ENCODE results near the gene ADCY9.

ADCY9 gene

DNA sequence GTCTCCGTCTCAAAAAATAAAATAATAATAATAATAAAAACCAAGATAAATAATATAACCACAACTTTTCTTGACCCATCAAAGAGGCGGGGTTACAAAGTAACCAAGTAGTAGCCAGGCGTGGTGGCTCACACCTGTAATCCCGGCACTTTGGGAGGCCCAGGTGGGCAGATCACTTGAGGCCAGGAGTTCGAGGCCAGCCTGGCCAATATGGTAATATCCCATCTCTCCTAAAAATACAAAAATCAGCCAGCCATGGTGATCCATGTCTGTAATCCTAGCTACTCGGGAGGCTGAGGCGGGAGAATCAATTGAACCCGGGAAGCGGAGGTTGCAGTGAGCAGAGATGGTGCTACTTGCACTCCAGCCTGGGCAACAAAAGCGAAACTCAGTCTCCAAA lies 45.3 kb downstream of the ADCY9 start:
- peaks cover 8% of the 10 kb centered on the region for H3K4me1 Mint-ChIP-seq
- H3K4me3 Mint-ChIP-seq = no peak overlapping the region
- no peak for DNase-seq
- no peak overlapping the region for H3K27ac Mint-ChIP-seq
- no peaks in the 10 kb centered on the region for H3K27me3 Mint-ChIP-seq
- ATAC-seq = no peak
- no peaks in the 10 kb centered on the region for H3K9me3 Mint-ChIP-seq

DNA sequence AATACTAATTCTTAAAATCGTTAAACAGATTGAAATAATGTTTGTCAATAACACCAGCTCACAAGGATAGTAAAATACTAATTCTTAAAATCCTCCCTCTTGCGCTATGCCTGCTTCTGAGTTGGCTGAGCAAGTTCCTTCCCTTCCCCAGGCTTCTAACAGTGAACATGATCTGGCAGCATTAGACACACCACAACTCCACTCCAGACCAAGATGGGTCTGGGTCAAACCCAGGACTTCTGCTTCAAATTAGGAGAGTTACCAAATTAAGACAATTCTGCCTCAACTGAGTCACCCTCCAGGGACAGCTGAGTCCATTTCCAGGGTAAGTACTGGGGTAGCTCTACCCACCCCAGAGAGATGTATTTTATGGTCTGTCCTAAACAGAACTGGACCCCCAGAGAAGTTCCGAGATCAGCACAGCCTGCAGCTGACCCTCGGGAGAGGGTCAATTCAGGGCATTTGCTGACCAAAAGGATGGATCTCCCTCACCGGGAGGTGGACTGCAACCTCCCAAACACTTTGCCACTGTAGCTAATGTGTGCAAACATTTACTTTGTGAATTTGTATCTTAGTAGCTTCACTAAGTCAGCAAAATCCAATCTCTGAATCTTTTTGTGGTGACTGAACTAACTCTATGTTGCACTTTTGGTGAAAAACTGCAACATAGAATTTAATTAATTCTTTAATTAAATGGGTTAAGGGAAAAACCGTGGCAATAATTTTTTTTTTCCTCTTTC lies 48.8 kb downstream of the ADCY9 start:
- ATAC-seq = no peak
- Mint-ChIP-seq H3K4me3 (no peak overlapping the region), H3K27ac (no peak overlapping the region), H3K9me3 (peaks cover 14% of the 10 kb centered on the region in 2 donors), H3K27me3 (no peaks in the 10 kb centered on the region), H3K4me1 (peaks cover 11% of the 10 kb centered on the region)
- DNase-seq = no peak

DNA sequence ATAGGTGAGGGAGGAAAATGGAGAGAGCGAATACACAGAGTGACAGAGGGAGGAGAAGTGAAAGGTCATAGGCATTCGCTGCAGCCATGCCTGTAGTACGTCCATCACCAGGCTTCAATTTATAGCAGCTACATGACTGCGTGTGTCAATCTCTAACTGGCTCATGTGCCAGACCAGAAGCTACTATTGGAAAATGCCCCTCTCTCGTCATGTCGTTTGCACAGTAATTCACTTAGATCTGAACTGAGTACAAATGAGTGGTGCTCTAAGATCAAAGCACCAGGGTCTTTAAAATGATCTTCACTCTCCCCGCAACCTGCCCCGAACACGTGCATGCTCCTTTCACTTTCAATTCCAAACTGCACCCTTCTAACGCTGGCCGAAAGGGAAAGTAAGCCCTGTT lies 51.3 kb downstream of the ADCY9 start:
- peaks cover 22% of the 10 kb centered on the region for H3K4me1 Mint-ChIP-seq
- H3K4me3 Mint-ChIP-seq = peak overlapping the region; percentile 37 to 62
- peaks cover 31 to 36% of the 10 kb centered on the region in 2 donors for H3K9me3 Mint-ChIP-seq
- H3K27ac Mint-ChIP-seq = no peak overlapping the region
- ATAC-seq = peak; percentile 95
- H3K27me3 Mint-ChIP-seq = no peaks in the 10 kb centered on the region
- peak in 1 of 2 donors; percentile 49 for DNase-seq

DNA sequence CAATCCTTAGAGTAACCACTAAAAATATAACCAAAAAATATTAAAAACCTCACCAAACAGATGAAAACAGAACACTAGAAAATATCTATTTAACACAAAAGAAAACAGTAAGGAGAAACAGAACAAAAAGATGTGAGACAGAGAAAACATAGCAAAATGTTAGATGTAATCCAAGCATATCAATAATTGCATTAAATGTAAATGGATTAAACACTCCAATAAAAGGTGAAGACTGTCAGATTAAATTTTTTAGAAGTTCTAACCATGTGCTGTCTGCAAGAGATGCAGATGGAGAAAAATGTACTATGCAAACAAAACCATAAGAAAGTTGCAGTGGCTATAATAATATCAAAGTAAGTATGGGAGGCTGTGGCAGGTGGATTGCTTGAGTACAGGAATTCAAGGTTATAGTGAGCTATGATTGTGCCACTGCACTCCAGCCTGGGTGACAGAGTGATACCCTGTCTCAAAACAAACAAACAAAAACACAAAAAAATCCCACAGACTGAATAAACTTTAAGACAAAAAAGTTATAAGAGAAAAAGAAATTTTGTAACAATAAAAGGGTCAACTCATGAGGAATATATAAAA lies 53.9 kb downstream of the ADCY9 start:
- no peak overlapping the region for H3K4me3 Mint-ChIP-seq
- peaks cover 31% of the 10 kb centered on the region for H3K4me1 Mint-ChIP-seq
- H3K9me3 Mint-ChIP-seq = peaks cover 31 to 40% of the 10 kb centered on the region in 2 donors
- ATAC-seq (no peak), DNase-seq (no peak)
- H3K27me3 Mint-ChIP-seq = no peaks in the 10 kb centered on the region
- no peak overlapping the region for H3K27ac Mint-ChIP-seq

DNA sequence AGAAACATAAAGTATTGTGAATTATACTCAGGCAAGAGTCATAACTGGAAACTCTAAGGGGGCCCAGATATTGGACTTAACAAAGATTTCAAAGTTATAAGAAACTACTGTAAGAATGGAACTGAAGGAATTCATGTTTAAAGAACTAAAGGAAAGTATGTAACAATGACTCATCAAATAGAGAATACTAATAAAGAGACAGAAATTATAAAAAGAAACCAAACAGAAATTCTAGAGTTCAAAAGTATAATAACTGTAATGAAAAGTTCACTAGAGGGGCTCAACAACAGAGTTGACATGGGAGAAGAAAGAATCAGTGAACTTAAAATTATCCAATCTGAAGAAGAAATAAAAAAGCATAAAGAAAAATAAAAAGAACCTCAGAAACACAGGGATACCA lies 55.4 kb downstream of the ADCY9 start:
- H3K27me3 Mint-ChIP-seq = no peaks in the 10 kb centered on the region
- ATAC-seq = no peak
- peaks cover 31% of the 10 kb centered on the region for H3K4me1 Mint-ChIP-seq
- no peak overlapping the region for H3K4me3 Mint-ChIP-seq
- H3K9me3 Mint-ChIP-seq = peaks cover 31 to 40% of the 10 kb centered on the region in 2 donors
- H3K27ac Mint-ChIP-seq = no peak overlapping the region
- no peak for DNase-seq

DNA sequence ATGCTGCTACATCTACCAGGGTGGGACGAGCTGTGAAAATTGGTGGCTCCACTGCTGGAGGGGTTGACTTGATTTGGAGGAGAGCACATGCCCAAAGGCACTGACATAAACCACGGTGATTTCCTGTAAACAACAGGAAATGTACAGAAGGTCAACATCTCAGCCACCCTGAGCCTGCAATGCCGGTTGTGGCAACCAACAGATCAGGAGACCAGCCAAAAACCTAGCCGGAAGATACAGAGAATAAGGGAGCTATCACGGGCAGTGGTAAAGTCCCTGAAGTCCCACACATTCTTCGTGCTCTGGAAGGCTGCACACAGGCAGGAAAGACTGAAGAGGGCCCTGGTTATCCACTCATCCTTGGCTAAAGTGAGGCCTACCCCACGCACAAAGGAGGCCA lies 56.2 kb downstream of the ADCY9 start:
- DNase-seq = no peak
- H3K4me1 Mint-ChIP-seq = peaks cover 27% of the 10 kb centered on the region
- H3K9me3 Mint-ChIP-seq = peaks cover 31 to 40% of the 10 kb centered on the region in 2 donors
- no peaks in the 10 kb centered on the region for H3K27me3 Mint-ChIP-seq
- no peak overlapping the region for H3K27ac Mint-ChIP-seq
- ATAC-seq = no peak
- no peak overlapping the region for H3K4me3 Mint-ChIP-seq

DNA sequence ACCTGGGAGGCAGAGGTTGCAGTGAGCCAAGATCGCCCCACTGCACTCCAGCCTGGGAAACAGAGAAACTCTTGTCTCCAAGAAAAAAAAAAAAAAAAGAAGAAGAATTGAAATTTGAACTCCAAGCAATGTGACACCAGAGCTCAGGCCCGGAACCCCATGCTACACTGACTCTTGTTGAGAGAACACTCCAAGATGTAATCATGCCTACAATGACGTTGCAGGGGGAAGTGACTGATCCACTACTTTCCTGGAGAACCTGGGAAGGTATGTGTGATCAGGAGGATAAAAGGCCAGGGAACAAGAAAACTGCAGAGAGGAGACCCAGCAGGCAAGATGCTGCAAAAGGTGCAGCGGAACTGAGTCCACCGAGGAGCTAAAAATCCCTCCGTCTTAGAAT lies 57.9 kb downstream of the ADCY9 start:
- no peak overlapping the region for H3K4me3 Mint-ChIP-seq

DNA sequence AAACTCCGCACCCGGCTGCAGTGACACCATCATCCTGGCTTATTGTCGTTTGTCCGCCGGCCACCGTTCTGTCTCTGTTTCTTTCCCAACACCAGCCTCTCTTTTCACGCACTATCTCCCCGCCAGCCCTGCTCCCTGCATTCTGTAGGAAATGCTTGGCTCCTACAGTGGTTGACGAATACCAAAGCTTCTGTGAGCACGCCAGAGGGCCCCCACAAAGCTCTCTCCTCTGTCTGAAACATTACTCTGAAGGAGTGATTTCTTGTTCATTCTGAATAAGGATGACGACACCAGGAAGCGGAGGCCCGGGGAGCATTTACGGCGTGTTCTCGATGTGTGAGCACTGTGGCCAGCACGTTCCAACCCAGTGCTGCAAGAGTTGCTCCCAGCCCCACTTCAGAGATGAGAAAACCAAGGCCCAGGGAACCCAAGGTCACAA lies 58.8 kb downstream of the ADCY9 start:
- H3K27ac Mint-ChIP-seq = peak overlapping the region in 1 of 2 donors; percentile 76
- H3K4me3 Mint-ChIP-seq = no peak overlapping the region
- no peaks in the 10 kb centered on the region for H3K27me3 Mint-ChIP-seq
- H3K4me1 Mint-ChIP-seq = peaks cover 33% of the 10 kb centered on the region
- no peak for DNase-seq
- ATAC-seq = no peak
- H3K9me3 Mint-ChIP-seq = peaks cover 18 to 27% of the 10 kb centered on the region in 2 donors

More for the DNA sequence above, 57.9 kb downstream of the ADCY9 start:
- H3K27me3 Mint-ChIP-seq = no peaks in the 10 kb centered on the region
- DNase-seq (no peak), ATAC-seq (no peak)
- H3K27ac Mint-ChIP-seq = no peak overlapping the region
- H3K4me1 Mint-ChIP-seq = peaks cover 28% of the 10 kb centered on the region
- H3K9me3 Mint-ChIP-seq = peaks cover 27 to 36% of the 10 kb centered on the region in 2 donors

DNA sequence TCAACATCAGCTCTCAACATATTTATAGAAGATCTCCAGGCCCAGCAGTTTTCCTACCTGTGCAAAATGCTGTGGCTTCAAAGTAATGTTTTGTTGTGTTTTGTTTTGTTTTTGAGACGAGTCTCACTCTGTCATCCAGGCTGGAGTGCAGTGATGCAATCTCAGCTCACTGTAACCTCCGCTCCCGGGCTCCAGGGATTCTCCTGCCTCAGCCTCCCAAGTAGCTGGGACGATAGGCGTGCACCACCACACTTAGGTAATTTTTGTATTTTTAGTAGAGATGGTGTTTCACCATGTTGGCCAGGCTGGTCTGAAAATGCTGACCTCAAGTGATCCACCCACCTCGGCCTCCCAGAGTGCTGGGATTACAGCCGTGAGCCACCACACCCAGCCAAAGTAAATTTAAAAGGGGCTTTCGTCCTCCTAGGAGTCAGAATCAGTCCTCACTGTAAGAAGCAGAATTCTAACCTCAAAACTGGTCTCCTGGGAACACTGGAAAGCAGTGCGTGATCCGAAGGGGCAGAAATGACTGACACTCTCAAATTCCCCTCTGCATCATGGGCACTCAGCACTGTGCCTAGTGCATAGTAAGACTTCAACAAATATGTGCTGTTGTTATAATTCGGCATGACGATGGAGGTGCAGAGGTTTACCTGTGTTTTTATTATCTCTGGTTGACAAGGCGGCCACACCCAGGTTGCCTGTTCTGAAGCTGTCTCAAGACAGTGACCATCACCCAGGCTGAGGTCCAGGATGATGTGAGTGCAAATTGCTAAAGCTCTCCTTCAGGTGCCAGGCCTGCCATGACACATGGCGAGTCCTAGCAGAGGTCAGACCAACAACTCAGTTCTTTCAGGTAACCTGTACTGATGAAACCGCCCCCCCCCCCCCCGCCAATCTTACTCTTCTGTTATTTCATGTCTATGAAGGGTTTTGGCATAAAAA lies 59.8 kb downstream of the ADCY9 start:
- peaks cover 8 to 17% of the 10 kb centered on the region in 2 donors for H3K9me3 Mint-ChIP-seq
- H3K4me3 Mint-ChIP-seq = no peak overlapping the region
- H3K27me3 Mint-ChIP-seq = no peaks in the 10 kb centered on the region
- DNase-seq (no peak), ATAC-seq (no peak)
- H3K4me1 Mint-ChIP-seq = peaks cover 33% of the 10 kb centered on the region
- H3K27ac Mint-ChIP-seq = no peak overlapping the region

DNA sequence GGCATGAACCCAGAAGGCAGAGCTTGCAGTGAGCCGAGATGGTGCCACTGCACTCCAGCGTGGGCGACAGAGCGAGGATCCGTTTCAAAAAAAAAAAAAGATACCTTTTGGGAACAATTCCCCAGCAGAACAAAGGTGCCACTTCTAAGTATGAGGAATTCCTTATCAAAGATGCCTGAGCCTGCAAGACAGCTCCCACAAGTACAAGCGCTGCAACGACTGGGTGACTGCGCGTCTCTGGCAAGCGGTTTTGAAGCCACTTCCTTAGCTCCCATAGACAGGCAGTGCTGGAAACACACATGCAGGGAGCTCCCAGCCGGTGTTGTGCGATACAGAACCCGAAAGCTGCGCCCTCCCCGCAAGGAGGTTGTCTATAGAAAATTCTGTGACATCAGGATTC lies 60.5 kb downstream of the ADCY9 start:
- Mint-ChIP-seq H3K4me3 (no peak overlapping the region), H3K27me3 (no peaks in the 10 kb centered on the region), H3K4me1 (peaks cover 29% of the 10 kb centered on the region), H3K9me3 (peaks cover 1 to 10% of the 10 kb centered on the region in 2 donors), H3K27ac (no peak overlapping the region)
- DNase-seq (no peak), ATAC-seq (no peak)

DNA sequence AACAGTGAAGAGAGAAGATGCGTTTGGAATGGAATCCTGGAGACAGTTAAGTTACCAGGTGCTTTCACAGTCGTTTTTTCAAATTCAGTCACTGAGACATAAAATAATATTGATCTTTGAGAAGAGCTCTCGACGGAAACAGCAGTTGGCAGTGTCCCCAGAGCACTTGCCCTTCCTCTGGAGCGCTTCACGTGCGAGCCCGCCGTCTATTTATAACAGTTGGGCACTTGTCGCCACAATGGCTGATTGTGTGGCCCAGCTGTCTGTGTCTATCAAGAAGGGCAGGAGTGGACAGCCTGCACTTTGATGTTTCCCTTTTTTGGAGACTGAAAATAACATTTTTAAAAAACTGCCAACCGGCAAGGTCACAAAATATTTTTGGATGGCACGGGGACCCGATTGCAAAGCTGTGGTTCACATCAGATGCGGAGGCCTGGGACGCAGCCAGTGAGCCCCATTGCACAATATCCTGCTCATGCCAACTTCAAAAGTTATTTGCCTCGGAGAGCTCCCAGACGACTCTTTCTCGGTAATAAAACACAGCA lies 62.9 kb downstream of the ADCY9 start:
- peaks cover 13% of the 10 kb centered on the region for H3K4me1 Mint-ChIP-seq
- DNase-seq (no peak), ATAC-seq (no peak)
- peak overlapping the region in 1 of 2 donors; percentile 5 for H3K4me3 Mint-ChIP-seq
- no peaks in the 10 kb centered on the region for H3K27me3 Mint-ChIP-seq
- no peaks in the 10 kb centered on the region for H3K9me3 Mint-ChIP-seq
- H3K27ac Mint-ChIP-seq = no peak overlapping the region

DNA sequence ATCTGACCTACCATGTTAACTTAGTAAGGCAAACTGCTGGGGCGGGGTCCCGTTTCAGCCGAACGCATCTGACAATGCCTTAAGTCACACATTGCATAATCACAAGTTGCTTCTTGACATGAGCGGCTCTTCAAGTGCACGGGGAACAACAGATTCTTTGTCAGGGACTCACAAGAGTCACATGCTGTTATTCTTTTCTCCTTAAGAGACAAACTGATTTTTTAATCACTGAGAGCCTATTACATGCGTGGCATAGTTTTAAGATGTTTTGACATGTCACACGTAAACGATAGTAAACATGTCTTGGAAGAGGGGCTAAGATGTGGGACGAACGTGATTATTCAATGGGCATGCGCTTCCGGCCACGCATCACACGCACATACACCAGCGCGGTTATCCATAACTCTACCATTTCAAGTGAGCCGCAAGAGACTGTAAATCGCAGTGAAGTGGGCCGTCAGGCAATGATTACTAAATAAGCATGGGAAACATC lies 63.4 kb downstream of the ADCY9 start:
- H3K4me3 Mint-ChIP-seq = no peak overlapping the region
- DNase-seq (no peak), ATAC-seq (no peak)
- peaks cover 13% of the 10 kb centered on the region for H3K4me1 Mint-ChIP-seq
- no peak overlapping the region for H3K27ac Mint-ChIP-seq
- H3K9me3 Mint-ChIP-seq = no peaks in the 10 kb centered on the region
- H3K27me3 Mint-ChIP-seq = no peaks in the 10 kb centered on the region

DNA sequence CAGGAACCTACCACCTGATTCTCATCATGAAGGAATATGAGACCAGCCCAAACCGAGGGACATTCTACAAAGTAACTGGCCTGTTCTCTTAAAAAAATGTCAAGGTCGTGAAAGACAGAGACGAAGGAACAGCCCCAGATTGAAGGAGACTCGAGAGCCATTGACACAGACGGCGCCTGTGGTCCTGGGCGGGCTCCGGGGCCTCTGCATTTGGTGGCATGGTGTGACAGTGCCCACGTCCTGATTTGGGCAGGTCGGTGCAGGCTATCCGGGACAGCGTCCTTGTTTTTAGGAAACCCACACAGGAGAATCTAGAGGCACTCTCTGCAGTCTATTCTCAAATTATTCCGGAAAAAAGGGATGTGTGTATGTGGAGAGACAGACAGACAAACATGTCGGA lies 64.1 kb downstream of the ADCY9 start:
- no peak overlapping the region for H3K4me3 Mint-ChIP-seq
- no peak for ATAC-seq
- peaks cover 13% of the 10 kb centered on the region for H3K4me1 Mint-ChIP-seq
- no peak for DNase-seq
- H3K27me3 Mint-ChIP-seq = no peaks in the 10 kb centered on the region
- peak overlapping the region in 1 of 2 donors; percentile 54 for H3K27ac Mint-ChIP-seq
- no peaks in the 10 kb centered on the region for H3K9me3 Mint-ChIP-seq

DNA sequence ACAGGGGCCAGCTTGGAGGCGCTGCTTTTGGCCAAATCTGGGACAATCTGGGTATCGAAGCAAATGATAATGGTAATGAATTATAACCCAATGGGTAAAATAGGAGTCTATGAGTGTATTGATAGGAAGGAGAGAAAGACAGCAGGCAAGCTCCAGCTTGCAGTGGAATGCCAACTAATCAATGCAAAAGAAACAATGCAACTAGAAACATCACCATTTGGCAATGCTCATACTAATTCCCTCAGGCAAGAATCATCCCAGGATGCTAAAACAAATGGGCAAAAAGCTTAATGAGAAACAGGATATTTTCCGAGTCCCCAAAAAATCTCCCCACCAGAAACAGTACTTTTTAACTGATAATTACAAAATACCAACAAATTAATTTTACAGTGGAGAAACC lies 64.7 kb downstream of the ADCY9 start:
- ATAC-seq (no peak), DNase-seq (no peak)
- Mint-ChIP-seq H3K4me3 (no peak overlapping the region), H3K27me3 (no peaks in the 10 kb centered on the region), H3K9me3 (no peaks in the 10 kb centered on the region), H3K27ac (no peak overlapping the region), H3K4me1 (peaks cover 13% of the 10 kb centered on the region)

DNA sequence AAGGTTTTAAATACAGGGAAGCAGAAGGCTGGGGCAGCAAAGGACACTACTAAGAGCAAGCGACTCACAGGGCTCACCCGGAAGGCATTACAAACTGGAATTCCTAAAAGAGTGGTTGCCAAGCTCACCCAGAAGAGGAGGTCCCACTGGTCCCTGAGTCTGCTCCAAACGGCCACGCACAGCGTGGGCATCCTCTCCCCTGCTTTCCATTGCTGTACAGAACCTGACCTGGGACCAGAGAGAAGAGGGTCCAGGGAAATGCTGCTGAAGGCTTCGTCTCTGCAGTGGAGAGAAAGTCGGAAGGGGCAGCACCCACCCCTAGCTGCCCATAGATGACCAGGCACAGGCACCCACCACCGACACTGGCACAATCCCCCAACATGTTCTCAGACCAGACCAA lies 67.2 kb downstream of the ADCY9 start:
- peaks cover 10% of the 10 kb centered on the region for H3K27me3 Mint-ChIP-seq
- H3K27ac Mint-ChIP-seq = no peak overlapping the region
- H3K4me3 Mint-ChIP-seq = no peak overlapping the region
- DNase-seq = no peak
- no peak for ATAC-seq
- no peaks in the 10 kb centered on the region for H3K9me3 Mint-ChIP-seq
- peaks cover 20% of the 10 kb centered on the region for H3K4me1 Mint-ChIP-seq
